ENCODE data around the gene EIF2B1. TPM values are rescaled to one million over a fixed set of nuclear protein-coding genes. Genes with fewer than 3 reads are reported as not detected.

EIF2B1 gene
- polyA plus RNA-seq, 1 of the 3 experiments (the other 2 are of a cell fraction) = 90.5 TPM

DNA sequence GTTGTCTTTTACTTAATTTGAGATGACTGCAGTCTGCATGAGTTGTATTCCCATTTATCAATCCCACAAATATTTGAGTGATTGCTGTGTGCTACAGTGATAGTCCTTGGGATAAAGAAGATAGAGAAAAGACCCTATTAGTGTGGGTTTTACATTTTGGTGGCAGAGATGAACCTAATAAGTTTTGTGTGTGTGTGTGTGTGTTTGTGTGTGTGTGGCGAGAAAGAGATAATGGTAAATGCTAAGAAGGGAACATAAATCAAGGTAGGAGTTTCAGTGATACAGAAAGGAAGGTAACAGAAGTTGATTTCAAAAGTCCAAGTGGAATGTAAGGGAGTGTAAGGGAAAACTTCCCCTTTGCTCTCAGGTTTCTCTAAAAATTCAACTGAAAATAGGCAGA is 34.2 kb downstream of the EIF2B1 start:
- peaks cover 39% of the 10 kb centered on the region for H3F3A ChIP-seq (replicated peaks; ENCODE audit: insufficient read depth)
- H3K36me3 ChIP-seq (replicated peaks in 1 of 2; ENCODE audit: control insufficient read depth in 1 of 2, insufficient read depth in 2 of 2, low read length in 1 of 2) = peaks cover 39 to 44% of the 10 kb centered on the region in 2 experiments
- no peak overlapping the region for H3K4me3 ChIP-seq (ENCODE audit: low read depth in 2 of 2, low read length in 1 of 2)
- H2AFZ ChIP-seq (ENCODE audit: low read depth) = no peak overlapping the region
- H3K4me2 ChIP-seq = no peak overlapping the region
- TF ChIP-seq RAD21 (IDR thresholded peaks at IDR 0.05; ENCODE audit: low read length) (no peak), GATA2 (CRISPR knock-in tag; IDR thresholded peaks at IDR 0.05) (no peak), MAX (IDR thresholded peaks at IDR 0.05; ENCODE audit: low read depth) (no peak), NRF1 (IDR thresholded peaks at IDR 0.05; ENCODE audit: low read depth, low read length) (no peak), FOSL2 (IDR thresholded peaks at IDR 0.05; ENCODE audit: borderline replicate concordance, low read depth) (no peak), CHD2 (IDR thresholded peaks at IDR 0.05; ENCODE audit: low read length, partially characterized antibody) (no peak), JUND (IDR thresholded peaks at IDR 0.05) (no peak), NFIC (IDR thresholded peaks at IDR 0.05; ENCODE audit: borderline replicate concordance) (no peak), ZBTB33 (IDR thresholded peaks at IDR 0.05; ENCODE audit: borderline replicate concordance, low read depth) (no peak), TEAD4 (IDR thresholded peaks at IDR 0.05; ENCODE audit: borderline replicate concordance, insufficient read depth) (no peak), GABPA (IDR thresholded peaks at IDR 0.05; ENCODE audit: low read depth) (no peak), TAF1 (IDR thresholded peaks at IDR 0.05; ENCODE audit: borderline replicate concordance, low read depth, low read length) (no peak), USF1 (IDR thresholded peaks at IDR 0.05; ENCODE audit: borderline replicate concordance, low read depth) (no peak), CTCF (IDR thresholded peaks at IDR 0.05) (no peak), RFX5 (IDR thresholded peaks at IDR 0.05; ENCODE audit: low read length) (no peak)
- TF ChIP-seq, protein P1, sequence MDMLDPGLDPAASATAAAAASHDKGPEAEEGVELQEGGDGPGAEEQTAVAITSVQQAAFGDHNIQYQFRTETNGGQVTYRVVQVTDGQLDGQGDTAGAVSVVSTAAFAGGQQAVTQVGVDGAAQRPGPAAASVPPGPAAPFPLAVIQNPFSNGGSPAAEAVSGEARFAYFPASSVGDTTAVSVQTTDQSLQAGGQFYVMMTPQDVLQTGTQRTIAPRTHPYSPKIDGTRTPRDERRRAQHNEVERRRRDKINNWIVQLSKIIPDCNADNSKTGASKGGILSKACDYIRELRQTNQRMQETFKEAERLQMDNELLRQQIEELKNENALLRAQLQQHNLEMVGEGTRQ (IDR thresholded peaks at IDR 0.05; ENCODE audit: borderline replicate concordance, low read depth, low read length) = no peak
- H3K9me3 ChIP-seq = no peaks in the 10 kb centered on the region
- H3K9ac ChIP-seq = no peak overlapping the region
- H3K27me3 ChIP-seq (ENCODE audit: insufficient read depth) = no peaks in the 10 kb centered on the region
- no peaks in the 10 kb centered on the region for H3K9me2 ChIP-seq
- H3K79me2 ChIP-seq (ENCODE audit: insufficient read depth) = peaks cover 85% of the 10 kb centered on the region
- POLR2A ChIA-PET = no interaction called here
- CTCF ChIA-PET = interaction anchor here (1.0 kb wide), 1 partner anchor 21 kb away, joined by 4 read pairs; no protein-coding TSS in a partner anchor
- DNase-seq = no peak
- WGBS (ENCODE audit: low lambda C conversion rate) = 91% methylated on average over 1 of the region's 1 CpG
- H4K20me1 ChIP-seq (ENCODE audit: insufficient read depth) = no peaks in the 10 kb centered on the region; the same call in 1 of the 2 replicates
- H3K27ac ChIP-seq (ENCODE audit: low read depth in 2 of 2, low read length in 1 of 2) = no peak overlapping the region
- peaks cover 4 to 7% of the 10 kb centered on the region in 2 experiments; a peak in 1 of 4 replicates for H3K4me1 ChIP-seq (ENCODE audit: control insufficient read depth in 1 of 2, insufficient read depth in 2 of 2, low read depth in 1 of 2, low read length in 1 of 2)
